Neutrophil (primary cell): ENCODE data around the gene RTN4RL1.
"Not testable (repeated sequence)": the region's sequence is repeated elsewhere in the genome, so short reads cannot be mapped to it uniquely, and the experiment has no call there.

Experiments
- H3K27ac ChIP-seq: fragments of 200-600 bp; sonication (generic); 2 replicates; pipeline ENCODE4 v1.5.1; 2016; ENCODE audit warnings: mild to moderate bottlenecking, moderate library complexity
- H3K27me3 ChIP-seq: fragments of 200-600 bp; sonication (generic); 2 replicates; pipeline ENCODE4 v1.6.0; 2016; ENCODE audit warnings: mild to moderate bottlenecking
- H3K36me3 ChIP-seq: fragments of 200-600 bp; sonication (generic); 2 replicates; pipeline ENCODE4 v1.5.1; 2017
- H3K4me1 ChIP-seq, 2 experiments: fragments of 200-600 bp in 1 of 2; sonication (generic) in 1 of 2; 1 replicate in 1 of 2; 2 replicates in 1 of 2; pipeline versions ENCODE4 v1.5.1 to v1.6.1; 2013 to 2016; ENCODE audit warnings: low read depth in 1 of 2, low read length in 1 of 2, mild to moderate bottlenecking in 1 of 2, moderate library complexity in 1 of 2; ENCODE audit not compliant: control insufficient read depth in 1 of 2, insufficient read depth in 1 of 2
- H3K4me3 ChIP-seq, 2 experiments: fragments of 200-600 bp in 1 of 2; sonication (generic) in 1 of 2; 1 replicate in 1 of 2; 2 replicates in 1 of 2; pipeline ENCODE4 v1.5.1; 2013 to 2016; ENCODE audit warnings: low read depth in 1 of 2, low read length in 1 of 2, mild to moderate bottlenecking in 1 of 2, moderate library complexity in 1 of 2
- H3K9me3 ChIP-seq: fragments of 200-600 bp; sonication (generic); 2 replicates; pipeline ENCODE4 v1.5.1; 2016
- CTCF ChIP-seq: fragments of 200-600 bp; sonication (generic); IDR thresholded peaks from 2 replicates; pipeline ENCODE4 v1.5.1; 2016; ENCODE audit warnings: antibody characterized with exemption

RTN4RL1 gene

GRCh38 chr17:1986783-1987451 is 38.2 kb downstream of the RTN4RL1 start:
- Histone ChIP-seq H3K27ac (no peak overlapping the region), H3K4me3 (no peak overlapping the region), H3K9me3 (no peaks in the 10 kb centered on the region), H3K36me3 (no peaks in the 10 kb centered on the region), H3K4me1 (no peaks in the 10 kb centered on the region), H3K27me3 (peaks cover 24% of the 10 kb centered on the region)
- no peak for TF ChIP-seq CTCF

- H3K27ac ChIP-seq: no peak overlapping the region
- no peaks in the 10 kb centered on the region for H3K36me3 ChIP-seq
- no peaks in the 10 kb centered on the region for H3K4me1 ChIP-seq
- H3K9me3 ChIP-seq: no peaks in the 10 kb centered on the region
- no peak for TF ChIP-seq CTCF
- H3K4me3 ChIP-seq: no peak overlapping the region
- H3K27me3 ChIP-seq: peaks cover 24% of the 10 kb centered on the region
Measured at GRCh38 chr17:1985686-1986085, 39.4 kb downstream of the RTN4RL1 start.

GRCh38 chr17:1985093-1985492 is 40.0 kb downstream of the RTN4RL1 start:
- H3K9me3 ChIP-seq: no peaks in the 10 kb centered on the region
- no peaks in the 10 kb centered on the region for H3K36me3 ChIP-seq
- TF ChIP-seq CTCF: no peak
- H3K4me3 ChIP-seq: no peak overlapping the region
- H3K27me3 ChIP-seq: peaks cover 18% of the 10 kb centered on the region
- no peaks in the 10 kb centered on the region for H3K4me1 ChIP-seq
- no peak overlapping the region for H3K27ac ChIP-seq

GRCh38 chr17:1982793-1983366 is 42.3 kb downstream of the RTN4RL1 start:
- H3K9me3 ChIP-seq, H3K4me3 ChIP-seq, H3K27ac ChIP-seq, H3K4me1 ChIP-seq, H3K36me3 ChIP-seq: not testable (repeated sequence)
- peaks cover 34% of the 10 kb centered on the region for H3K27me3 ChIP-seq

GRCh38 chr17:1980665-1981250 is 44.4 kb downstream of the RTN4RL1 start:
- H3K4me1 ChIP-seq: no peaks in the 10 kb centered on the region
- H3K9me3 ChIP-seq: no peaks in the 10 kb centered on the region
- H3K27me3 ChIP-seq: peaks cover 55% of the 10 kb centered on the region
- no peak for TF ChIP-seq CTCF
- H3K36me3 ChIP-seq: no peaks in the 10 kb centered on the region
- no peak overlapping the region for H3K27ac ChIP-seq
- H3K4me3 ChIP-seq: no peak overlapping the region
